T-helper 22 cell (primary cell): ENCODE results near the gene PRXL2B.
A peak's percentile ranks its signal among the peaks of the same experiment; 100 is the strongest.

ENCODE experiments used
- DNase-seq: peaks from one replicate; pipeline ENCODE4 v3.0.0-alpha.2; 2020; ENCODE audit warnings: low read depth

PRXL2B gene

DNA sequence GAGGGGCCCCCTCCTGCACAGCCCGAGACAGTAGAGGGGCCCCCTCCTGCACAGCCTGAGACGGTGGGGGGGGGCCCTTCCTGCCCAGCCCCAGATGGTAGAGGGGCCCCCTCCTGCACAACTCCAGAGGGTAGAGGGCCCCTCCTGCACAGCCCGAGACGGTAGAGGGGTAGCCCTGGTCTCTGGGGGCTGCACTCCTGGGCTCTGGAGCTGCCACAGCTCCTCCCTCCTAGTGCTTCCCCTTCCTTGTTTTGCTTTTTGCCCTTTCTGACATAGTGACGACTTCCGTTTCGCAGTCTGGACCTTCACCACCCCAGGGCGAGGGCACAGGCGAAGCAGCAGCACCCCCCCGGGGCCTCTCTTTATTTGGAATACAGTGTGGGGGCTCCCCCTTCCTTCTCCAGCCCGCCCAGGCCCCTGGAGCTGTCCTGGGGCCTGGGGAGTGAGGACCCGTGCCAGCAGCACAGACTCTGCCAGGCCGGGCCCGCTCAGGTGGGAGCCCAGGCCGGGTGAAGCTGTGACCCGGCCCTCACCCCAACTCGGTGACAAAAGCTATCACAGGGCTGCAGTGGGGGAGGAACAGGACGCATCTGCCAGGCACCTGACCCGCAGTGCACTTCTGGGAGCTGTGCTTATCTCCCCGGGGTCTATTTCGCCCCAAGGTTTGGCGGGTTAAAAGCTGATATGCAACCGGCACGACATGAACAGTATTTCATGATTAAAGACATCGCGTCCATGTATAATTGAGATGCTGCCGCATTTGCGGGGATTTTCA is 1.1 kb upstream of the PRXL2B start:
- DNase-seq, result peak; percentile 66

DNA sequence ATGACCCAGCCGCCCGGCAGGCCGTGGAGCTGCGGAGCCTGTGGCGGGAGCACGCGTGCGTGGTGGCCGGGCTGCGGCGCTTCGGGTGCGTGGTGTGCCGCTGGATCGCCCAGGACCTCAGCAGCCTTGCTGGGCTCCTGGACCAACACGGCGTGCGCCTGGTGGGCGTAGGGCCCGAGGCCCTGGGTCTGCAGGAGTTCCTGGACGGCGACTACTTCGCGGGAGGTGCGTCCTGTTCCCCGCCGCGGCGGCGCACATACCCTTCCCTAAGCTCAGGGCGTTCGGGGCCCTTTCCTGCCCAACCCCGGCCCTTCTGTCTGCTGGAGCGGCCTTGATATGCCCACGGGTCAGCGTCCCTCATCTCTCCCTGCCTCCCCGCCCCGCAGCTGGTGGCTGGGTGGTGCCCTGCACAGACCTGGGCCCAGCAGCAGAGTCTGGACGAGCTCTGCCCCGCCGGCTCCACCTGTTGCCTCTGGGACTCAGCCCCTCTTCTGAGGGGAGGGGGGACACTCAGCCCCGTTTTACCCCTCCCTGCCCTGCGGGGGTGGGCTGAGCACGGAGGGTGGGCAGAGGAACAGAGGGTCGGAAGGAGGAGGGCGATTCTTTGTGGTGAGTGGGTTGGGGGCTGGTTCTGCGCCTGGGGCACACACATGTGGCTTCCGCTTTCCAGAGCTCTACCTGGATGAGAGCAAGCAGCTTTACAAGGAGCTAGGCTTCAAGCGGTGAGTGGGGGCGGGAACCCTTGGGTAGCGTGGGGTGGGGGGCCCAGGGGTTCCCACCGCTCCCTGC is 688 bp downstream of the PRXL2B start:
- no peak for DNase-seq

DNA sequence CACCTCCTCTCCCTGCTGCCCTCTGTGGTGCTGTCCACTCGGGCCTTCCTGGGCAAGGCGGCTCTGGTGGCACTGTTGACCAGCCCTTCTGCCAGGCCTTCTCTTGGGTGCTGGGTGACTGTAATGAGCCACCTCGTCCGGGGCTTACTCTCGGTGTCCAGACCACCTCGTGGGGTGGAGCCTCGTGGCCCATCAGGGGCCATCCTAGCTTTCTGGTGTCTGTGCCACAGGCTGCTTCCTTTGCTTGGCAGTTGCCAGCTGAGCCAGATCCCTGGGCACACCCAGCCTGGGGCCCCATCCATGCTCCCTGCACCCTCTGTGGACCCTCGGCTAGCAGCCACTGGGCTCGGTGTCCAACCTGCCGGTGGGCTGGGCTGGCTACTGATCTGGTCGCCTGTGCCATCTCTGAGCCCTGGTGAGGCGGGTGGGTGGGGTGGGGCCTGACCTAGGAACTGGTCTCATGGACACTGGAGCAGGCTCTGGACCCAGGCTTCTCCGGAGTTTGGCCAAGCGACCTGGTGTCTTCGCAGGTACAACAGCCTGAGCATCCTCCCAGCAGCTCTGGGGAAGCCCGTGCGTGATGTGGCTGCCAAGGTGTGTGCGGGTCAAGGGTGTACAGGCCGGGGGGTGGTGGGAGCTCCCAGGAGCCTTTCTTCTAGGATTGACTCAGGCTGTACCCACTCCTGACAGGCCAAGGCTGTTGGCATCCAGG is 1.4 kb downstream of the PRXL2B start:
- DNase-seq, result no peak

DNA sequence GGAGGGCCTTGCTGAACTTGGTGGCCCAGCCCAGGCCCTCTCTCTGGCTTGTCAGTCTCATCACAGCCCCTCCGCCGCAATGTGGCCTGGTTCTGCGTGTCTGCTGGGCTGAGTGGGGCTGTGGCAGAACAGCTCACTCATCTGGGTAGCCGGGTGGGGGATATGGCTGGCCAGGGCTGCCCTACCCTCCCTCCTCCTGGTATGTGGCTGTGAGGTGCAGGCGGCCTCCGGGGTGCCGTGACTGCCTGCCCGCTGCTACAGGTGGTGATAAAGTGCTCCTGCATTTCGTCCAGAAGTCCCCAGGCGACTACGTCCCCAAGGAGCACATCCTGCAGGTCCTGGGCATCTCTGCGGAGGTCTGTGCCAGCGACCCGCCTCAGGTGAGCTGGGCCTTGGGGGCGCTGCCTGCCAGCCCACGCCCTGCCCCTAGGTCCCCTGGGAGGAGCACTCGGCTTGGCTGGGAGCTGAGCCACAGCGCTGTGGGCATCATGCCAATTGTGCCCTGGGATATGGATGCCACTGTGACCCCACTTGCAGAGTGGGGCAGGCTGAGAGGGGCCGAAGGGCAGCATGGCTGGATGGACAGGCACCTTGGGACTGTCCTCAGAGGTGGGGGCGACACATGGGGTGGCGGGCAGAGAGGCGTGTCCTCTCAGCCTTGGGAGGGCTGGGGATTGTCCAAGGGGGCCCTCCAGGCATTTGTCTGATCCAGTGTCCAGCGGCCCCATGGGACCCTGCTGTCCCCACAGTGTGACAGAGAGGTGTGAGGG is 2.3 kb downstream of the PRXL2B start:
- DNase-seq, result no peak

DNA sequence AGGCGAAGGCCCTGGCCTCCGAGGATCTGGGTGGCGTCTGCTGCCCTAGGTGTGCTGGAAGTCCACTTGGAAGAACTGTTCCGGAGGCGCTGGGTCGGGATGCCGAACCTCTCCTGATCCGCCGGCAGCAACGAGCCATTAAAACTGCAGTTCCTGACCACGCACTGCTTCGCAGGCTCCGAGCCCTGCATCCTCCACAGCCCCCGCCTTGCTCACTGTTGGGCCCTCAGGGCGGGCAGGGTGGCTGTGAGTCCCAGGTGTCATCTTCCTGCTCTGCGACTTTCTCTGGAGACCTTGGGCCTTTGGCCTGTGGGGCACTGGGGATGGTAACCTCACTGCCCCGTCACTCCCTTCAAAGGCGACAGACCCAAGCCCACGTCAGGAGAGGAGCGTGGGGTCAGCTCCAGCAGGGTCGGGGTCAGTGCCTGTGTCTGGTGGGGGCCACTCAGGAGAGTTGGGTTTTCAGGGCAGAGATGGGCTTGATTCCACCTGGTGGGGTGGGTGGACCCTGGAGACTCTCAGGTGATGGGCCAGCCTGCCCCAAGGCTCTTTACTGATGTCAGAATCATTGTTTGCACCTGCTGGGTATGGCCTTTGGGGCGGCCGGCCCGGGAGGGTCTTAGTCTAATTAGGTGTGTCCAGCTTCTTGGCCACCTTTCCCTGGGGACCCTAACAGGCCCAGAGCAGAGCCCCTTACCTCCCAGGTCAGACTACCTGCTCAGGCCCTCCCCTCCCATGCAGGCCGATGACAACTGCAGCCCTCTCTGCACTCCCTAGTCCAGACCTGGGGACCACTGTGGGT is 3.1 kb downstream of the PRXL2B start:
- DNase-seq, result no peak

DNA sequence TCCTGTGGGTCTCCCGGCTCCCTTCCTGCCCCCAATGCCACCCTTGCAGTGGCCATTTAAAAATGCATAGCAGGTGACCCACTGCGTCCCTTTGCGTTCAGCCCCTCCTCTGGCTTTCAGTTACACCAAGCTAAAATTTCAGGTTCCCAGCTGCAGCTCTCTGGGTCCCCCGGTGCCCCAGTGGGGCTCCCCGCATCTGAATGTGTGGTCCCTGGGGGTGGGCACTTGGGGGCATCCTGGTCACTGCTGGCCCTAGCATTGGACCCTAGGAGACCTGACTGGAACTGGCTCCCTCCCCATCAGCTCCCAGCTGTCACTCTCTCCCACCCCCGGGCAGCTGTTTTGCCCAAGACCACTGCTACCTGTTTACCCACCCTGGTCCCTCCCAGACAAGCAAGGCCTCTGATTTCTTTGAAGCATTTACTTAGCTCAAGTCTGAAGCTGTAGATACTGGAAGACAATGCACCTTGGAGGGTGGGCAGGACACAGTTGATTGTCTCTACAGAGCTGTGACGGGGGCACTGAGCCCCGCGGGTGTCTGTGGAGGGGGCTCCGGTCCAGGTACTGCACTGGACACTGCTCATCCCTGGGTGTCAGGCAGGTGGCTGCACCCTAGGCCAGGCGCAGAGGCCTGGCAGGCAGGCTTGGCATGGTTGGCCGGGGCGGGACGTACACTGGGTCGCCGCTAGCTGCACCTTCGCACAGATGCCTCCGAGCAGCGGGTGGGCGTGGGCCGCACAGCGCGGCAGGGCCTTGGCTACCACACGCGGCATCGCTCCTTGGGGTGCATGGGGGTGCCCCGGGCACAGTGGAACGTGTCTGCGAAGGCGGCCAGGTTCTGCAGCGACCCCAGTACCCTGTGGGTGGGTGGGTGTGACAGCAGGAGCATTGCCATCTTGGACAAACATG is 3.9 kb downstream of the PRXL2B start:
- no peak for DNase-seq

DNA sequence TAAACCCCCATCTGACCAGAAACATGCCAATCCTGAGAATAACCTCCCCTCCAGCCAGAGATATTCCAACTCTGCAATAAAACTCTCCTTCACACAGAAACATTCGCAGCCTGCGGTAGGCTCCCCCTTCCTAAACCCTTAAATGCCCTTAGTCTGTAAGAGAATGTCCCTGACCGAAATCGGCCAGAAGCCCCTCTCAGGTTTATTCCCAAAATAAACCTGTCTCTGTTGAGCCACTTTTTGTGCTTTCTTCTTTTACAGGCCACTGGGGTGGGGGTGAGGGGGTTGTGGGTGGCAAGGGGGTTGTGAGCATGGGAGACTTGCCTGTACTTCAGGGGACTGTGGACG is 4.6 kb downstream of the PRXL2B start:
- DNase-seq, result no peak

DNA sequence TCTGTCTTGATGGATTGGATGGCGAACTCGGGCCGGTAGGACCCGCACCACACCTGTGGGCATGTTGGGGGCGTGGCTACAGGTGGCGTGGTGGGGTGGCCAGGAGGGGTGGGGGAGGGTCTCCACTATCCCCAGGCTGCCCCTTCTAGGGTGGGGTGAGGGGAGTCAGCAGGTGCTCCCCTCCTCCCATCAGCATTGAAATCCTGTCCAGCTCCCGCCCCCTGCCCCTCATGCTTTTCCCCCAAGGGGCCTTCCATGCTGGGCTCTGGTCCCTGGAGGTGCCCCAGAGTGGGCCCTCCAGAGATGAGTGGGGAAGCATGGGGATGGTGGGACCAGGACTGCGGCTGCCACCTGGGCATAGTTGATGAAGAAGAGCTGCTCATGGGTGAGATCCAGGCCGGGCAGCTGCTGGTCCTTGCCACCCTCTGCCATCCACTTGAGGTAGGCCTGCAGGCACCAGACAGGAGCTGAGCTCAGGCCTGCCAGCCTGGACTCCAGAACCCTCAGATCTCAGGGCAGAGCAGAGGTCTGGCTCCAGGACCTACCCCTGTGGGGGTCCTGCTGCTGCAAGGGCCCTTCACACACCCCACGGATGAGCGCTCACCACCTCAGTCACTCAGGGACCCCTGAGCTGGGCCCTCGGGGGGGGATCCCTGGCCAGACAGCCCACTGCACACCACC is 5.1 kb downstream of the PRXL2B start:
- DNase-seq, result no peak

DNA sequence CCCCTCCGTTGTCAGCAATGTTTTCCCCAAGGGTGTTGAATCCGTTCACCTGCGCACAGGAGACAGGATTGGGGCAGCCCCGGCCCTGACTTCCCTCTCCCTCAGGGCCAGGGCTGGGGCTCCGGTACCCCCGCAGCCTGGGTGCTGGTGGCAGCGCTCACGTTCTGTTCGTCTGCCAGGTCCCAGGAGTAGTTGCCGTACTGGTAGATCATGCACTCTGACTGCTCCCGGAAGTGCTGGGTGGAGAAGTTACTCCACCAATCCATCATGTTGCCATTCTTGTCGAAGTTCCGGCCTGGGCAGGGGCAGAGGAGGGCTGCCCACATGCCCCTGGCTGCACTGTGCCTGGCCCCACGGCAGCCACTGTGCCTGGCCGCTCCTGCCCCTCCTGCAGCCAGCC is 6.1 kb downstream of the PRXL2B start:
- DNase-seq, result no peak

DNA sequence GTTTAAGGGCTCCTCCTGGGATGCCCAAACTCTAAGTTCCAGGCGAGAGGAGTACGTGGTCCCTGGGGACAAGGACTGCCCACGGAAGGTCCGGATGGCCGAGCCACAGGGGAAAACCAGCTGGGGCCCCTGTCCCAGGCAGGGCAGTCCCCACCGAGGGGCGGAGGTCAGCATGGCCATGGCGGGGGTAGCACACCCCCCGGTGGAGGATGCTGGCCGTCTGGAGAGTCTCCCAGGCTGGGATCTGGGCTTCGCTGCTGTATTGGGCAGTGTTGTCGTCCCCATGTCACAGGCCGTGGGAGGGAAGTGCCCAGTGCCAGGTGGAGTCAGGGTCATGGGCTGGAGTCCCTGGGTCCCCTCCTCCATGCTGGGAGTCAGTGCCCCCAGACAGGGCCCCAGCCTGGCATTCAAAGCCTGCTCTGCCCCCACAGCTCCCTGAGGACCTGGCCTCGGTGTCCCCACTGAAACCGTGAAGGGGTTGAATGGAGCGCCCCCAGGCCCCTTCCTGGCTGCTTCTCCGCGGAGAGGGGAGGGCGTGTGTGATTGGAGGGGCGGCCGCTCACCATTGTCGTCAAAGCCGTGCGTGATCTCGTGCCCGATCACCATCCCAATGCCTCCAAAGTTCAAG is 6.8 kb downstream of the PRXL2B start:
- no peak for DNase-seq

DNA sequence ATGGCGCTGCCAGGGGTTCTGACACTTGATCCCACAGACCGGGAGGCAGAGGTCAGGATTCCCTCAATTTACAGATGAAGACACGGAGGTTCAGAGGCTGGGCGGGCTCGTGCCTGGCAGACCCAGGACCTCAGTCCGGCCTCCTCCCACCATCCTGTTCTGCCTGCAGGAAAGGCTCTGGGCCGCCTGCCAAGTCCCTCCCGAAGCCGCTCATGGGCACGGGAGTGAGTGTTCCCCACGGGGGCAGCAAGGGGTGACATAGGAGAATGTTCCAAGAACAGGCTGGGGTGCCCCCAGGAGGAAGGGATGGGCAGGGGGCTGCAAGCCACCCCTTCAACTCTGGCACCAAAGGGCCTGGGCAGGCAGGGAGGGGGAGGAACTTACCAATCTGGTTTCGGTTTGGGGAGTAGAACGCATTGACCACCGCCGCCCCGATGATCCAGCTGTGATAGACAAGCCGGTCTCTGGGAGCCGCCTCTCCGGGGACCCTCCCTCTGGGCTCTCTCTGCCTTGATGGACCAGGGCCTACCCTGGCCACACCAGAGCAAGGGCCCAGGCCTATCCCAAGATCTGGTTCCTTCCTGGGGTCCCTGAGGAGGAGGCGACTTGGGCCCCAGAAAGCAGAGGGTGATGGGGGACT is 7.5 kb downstream of the PRXL2B start:
- DNase-seq, result no peak

DNA sequence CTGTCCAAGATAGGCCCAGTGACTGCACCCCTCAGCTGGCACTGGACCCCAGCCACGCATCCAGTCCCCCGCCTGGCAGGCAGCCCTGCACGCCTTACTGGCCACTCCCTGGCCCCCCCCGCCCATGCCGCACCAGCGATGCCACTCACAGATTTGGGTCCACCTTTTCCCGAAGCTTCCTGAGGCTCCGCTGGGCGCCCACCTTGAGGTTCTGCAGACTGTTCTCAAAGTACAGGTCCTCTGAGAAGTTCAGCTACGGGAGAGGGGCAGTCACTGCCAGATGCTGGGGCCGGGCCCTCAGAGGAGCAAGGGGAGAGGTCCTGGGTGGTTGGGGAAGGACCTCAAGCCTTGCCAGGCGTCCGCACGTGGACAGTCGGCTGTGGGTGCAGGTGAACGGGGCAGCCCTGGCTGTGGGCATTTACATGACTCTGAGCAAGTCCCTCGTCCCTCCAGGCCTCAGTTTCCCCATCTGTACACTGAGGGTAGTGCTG is 8.1 kb downstream of the PRXL2B start:
- no peak for DNase-seq

DNA sequence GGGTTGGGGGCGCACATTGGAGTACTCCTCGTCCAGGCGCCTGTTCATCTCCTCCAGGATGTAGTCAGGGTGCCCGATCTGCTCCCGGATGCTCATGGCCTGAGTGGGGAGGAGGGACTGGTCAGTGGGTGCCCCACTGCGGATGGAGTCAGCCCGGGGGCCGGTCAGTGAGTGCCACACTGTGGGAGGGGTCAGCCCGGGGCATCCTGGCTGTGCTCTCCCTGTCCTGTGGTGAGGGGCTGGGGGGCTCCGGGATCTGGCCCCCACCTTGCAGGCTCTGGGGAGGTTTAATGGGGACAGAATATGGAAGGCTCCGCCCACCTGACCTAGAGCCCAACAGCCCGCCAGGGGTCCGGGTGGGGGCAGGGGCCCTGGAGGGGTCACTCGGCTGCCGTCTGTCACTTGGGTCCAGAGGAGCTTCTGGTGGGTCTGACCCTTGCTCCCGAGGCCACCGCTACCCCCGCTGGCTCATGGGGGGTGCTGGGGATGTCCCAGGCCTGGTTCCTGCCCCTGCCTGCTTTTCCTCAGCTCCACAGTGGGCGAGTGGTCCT is 8.8 kb downstream of the PRXL2B start:
- no peak for DNase-seq

DNA sequence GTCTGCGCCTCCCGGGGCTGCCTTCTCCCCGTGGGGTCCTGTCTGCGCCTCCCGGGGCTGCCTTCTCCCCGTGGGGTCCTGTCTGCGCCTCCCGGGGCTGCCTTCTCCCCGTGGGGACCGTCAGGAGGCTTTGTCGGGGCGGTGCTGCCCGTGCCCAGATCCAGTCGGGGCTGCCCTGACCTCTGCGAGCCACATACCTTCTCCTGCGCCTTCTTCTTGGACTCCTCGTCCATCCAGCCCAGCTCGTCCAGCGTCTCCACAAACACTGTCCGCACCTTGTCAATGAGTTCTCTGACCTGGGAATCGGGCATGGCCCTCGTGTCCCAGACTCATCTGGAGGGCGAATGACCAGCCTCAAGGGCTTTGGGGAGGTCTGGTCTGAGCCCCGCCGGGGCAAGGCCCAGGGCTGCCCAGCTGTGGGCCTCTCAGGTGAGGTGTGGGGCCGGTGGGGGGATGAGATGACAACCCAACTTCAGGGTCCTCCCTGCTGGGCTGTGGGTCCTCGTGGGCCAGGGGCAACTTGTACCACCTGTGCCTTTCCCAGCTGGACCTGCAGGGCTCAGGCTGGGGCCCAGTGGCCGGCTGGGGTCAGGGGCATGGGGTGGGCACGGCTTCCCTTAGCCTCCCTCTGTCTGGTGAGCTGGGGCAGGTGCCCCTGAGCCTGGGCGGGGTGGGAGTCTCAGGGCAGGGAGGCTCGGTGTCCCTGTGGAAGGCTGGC is 9.4 kb downstream of the PRXL2B start:
- DNase-seq, result no peak

DNA sequence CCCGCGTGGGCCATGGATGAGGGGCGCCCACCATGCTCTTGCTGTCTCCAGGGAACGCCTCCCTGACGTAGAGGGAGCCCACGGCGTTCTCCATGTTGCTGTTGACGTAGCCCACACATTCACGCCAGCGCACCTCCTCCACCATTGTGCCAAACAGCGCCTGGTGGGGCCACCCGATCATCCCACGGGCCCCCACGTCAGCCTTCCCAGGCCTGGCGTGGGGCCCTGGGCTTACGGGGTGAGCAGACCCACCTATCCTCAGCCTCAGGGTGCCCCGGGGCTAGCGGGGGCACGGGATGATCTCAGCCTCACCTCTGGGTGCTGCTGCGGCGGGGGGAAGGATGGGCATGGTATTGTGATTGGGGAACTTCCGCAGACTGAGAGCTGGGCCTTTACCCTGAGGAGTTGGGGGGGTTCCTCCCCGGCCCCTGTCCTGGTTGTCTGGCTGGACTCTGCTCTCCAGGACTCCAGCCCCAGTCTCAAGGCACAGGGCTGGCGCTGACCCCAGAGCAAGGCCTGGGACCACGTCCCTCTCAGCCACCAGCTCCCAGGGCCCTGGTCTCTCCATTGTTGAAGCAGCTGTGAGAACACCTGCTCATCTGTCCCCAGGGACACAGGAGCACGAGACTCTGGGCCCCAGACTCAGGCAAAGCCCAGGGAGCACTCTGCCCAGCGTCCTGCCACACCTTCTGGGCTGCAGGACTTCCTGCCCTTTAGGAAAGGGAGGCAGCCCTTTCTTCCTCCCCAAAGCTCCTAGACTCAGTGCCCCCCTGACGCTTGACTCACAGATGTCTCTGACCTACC is 10.2 kb downstream of the PRXL2B start:
- no peak for DNase-seq

DNA sequence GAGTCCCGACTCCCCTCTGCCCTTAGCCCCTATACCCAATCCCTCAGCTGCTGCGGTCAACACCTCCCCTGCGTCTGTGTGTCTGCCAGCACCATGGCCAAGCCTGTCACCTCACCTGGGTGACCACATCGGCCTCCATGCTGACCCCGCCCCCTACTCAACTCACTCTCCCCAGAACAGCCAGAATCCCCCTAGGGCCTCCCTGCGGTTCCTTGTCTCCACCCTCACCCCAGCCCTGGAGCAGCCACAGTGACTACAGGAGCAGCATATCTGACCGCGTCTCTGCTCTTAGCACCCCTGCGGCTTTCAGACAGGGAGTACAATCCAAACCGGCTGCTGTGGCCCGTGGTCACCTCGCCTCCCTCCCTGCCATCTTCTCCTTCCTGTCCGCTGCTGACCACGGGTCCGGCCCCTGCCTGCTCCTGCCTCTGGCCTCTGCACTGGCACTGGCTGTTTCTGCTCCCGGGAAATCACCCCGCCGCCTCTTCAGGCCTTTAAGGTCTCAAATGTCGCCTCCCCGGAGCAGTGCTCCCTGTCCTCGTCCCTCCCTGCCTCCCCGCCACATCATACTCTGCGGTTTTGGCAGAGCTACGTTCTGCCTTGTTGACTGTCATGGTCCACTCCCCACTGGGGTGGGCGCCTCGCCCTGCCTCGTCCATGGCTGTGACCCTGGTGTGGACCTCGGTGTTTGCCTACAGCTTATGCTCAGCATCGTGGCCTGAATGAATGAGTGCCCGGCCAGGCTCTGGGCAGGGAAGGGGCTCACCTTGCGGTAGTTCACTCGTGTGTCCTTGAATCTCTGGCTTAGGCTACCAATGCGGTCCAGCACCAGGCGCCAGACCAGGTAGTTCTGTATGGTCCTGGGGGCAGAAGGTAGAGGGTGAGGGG is 11.1 kb downstream of the PRXL2B start:
- DNase-seq, result no peak
